NK-92 (cell line): ENCODE measurements around the gene TIMM22.

Experiments used
- DNase-seq: peaks from one replicate; lab custom pipeline; 2025; ENCODE audit not compliant: unreplicated experiment; lab: John Stamatoyannopoulos, UW

Gene TIMM22

GRCh38 chr17:1018547-1018946, 21.6 kb downstream of the TIMM22 start:
- DNase-seq = no peak

- DNase-seq = no peak
These were observed 22.5 kb downstream of the TIMM22 start for GRCh38 chr17:1019451-1019850.

GRCh38 chr17:1021147-1021546, 24.2 kb downstream of the TIMM22 start:
- DNase-seq = no peak

GRCh38 chr17:1022278-1023024, 25.5 kb downstream of the TIMM22 start:
- DNase-seq = no peak

- no peak for DNase-seq
These were observed 27.1 kb downstream of the TIMM22 start for GRCh38 chr17:1024076-1024475.

GRCh38 chr17:1025733-1026598, 29.0 kb downstream of the TIMM22 start:
- no peak for DNase-seq

GRCh38 chr17:1026599-1026975, 29.7 kb downstream of the TIMM22 start:
- DNase-seq = no peak

GRCh38 chr17:1027044-1027443, 30.1 kb downstream of the TIMM22 start:
- DNase-seq = no peak

- no peak for DNase-seq
These were observed 32.4 kb downstream of the TIMM22 start for GRCh38 chr17:1029196-1029921.

- DNase-seq = no peak
These were observed 33.2 kb downstream of the TIMM22 start for GRCh38 chr17:1029922-1030644.

- no peak for DNase-seq
These were observed 34.0 kb downstream of the TIMM22 start for GRCh38 chr17:1030684-1031532.

- no peak for DNase-seq
These were observed 34.8 kb downstream of the TIMM22 start for GRCh38 chr17:1031711-1032110.

- DNase-seq = no peak
These were observed 35.5 kb downstream of the TIMM22 start for GRCh38 chr17:1032391-1032790.

- DNase-seq = no peak
These were observed 36.6 kb downstream of the TIMM22 start for GRCh38 chr17:1033503-1033902.

GRCh38 chr17:1034652-1035210, 37.8 kb downstream of the TIMM22 start:
- DNase-seq = no peak

GRCh38 chr17:1035546-1036170, 38.7 kb downstream of the TIMM22 start:
- no peak for DNase-seq

- DNase-seq = no peak
These were observed 39.4 kb downstream of the TIMM22 start for GRCh38 chr17:1036171-1036844.

- no peak for DNase-seq
These were observed 39.9 kb downstream of the TIMM22 start for GRCh38 chr17:1036845-1037237.
